ENCODE results near the gene DNAH6.

DNA sequence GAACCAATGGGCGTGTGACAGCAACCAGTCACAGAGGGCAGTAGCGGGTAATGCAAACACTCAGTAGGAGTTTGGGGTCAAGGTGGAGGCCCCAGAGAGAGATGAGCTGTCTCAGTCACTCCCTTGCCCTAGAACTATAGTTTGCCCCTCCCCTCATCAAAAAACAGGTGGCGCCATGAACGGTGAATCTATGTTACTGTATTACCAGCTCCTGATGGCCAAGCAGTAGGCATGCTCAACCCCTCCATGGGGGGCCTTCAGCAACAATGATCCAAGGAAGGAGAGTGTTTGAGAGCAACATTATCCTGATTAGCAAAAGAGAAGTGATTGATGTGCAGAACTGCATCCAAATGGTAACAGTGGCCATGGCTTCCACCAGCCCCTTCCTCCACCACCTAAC, 334.2 kb downstream of the DNAH6 start:
- no peak for TF ChIP-seq GATA2 (IDR thresholded peaks at IDR 0.05; ENCODE audit: low read depth, low read length)
- TF ChIP-seq GATA3 (IDR thresholded peaks at IDR 0.05; ENCODE audit: low read depth, low read length), result no peak

Data from SH-SY5Y (cell line).